ENCODE data around the gene ST6GAL2.

The ST6GAL2 gene

DNA sequence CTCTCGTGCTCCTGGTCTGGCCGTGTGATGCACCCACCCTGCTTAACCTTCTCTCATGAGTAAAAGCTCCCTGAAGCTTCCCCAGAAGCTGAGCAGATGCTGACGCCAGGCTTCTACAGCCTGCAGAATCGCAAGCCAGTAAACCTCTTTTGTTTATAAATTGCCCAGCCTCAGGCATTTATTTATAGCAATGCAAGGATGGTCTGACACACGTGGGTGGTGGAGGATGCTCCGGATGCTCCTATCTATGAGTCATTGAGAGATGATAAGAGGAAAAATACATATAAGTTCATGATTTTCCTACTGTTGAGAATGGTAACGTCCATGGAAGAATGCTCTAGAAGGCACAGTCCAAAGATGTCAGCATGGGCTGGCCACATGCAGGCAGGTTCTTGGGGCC lies 8.6 kb upstream of the ST6GAL2 start:
- TF ChIP-seq EP300 (IDR thresholded peaks at IDR 0.05; ENCODE audit: borderline replicate concordance) = no peak
- no peak for TF ChIP-seq FOXM1 (IDR thresholded peaks at IDR 0.05; ENCODE audit: borderline replicate concordance, low read depth)
- TF ChIP-seq RAD21 (IDR thresholded peaks at IDR 0.05; ENCODE audit: low read depth) = no peak
- no peak for TF ChIP-seq CREB1 (IDR thresholded peaks at IDR 0.05; ENCODE audit: low read depth)
- no peak for TF ChIP-seq TAF1 (IDR thresholded peaks at IDR 0.05; ENCODE audit: low read depth)
- no peak for TF ChIP-seq CEBPB (IDR thresholded peaks at IDR 0.05)
- TF ChIP-seq NFIC (IDR thresholded peaks at IDR 0.05) = no peak
- TF ChIP-seq, protein P1, sequence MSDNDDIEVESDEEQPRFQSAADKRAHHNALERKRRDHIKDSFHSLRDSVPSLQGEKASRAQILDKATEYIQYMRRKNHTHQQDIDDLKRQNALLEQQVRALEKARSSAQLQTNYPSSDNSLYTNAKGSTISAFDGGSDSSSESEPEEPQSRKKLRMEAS (IDR thresholded peaks at IDR 0.05) = no peak
- no peak for TF ChIP-seq TCF12 (IDR thresholded peaks at IDR 0.05; ENCODE audit: low read depth)

DNA sequence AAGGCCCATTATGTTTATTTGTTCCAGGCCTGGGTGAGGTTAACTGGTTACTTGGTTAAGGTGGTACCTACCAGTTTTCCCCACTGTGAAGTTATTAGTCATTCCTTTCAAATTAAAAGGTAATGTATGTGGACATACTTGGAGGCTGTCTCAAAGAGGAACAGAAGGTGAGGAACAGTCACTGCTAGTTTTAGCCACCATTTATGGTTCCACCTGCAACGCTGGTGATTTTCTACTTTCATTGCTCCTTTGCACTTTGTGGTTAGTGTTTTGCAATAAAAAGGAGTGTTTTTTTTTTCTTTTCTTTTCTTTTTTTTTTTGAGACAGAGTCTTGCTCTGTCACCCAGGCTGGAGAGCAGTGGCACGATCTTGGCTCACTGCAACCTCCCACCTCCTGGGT lies 6.1 kb upstream of the ST6GAL2 start:
- TF ChIP-seq YY1 (IDR thresholded peaks at IDR 0.05; ENCODE audit: low read depth) (no peak), RAD21 (IDR thresholded peaks at IDR 0.05; ENCODE audit: low read depth) (no peak), EP300 (IDR thresholded peaks at IDR 0.05; ENCODE audit: borderline replicate concordance) (no peak), TCF12 (IDR thresholded peaks at IDR 0.05; ENCODE audit: low read depth) (no peak), ZBTB7A (IDR thresholded peaks at IDR 0.05; ENCODE audit: low read depth) (no peak)

DNA sequence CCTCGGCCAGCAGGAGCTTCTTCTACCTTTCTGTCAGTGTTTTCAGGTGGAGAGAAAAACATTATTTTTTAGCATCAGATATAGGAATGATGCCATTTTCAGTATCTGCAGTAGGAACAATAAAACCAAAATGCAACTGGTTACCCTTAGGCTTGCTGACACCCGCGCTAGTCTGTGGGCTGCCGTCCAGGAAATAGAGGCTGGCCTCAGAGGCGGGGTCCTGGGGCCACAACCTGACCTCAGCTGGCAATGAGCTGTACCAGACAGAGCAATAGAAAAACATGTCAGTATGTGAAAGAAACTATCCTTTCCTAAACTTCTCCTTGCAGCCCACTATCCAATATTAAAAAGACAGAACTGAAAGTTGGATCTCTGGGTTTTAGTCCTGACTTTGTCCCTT lies 4.6 kb upstream of the ST6GAL2 start:
- no peak for TF ChIP-seq CEBPB (IDR thresholded peaks at IDR 0.05)
- TF ChIP-seq CREB1 (IDR thresholded peaks at IDR 0.05; ENCODE audit: low read depth) = no peak
- no peak for TF ChIP-seq TCF12 (IDR thresholded peaks at IDR 0.05; ENCODE audit: low read depth)
- TF ChIP-seq, protein P2, sequence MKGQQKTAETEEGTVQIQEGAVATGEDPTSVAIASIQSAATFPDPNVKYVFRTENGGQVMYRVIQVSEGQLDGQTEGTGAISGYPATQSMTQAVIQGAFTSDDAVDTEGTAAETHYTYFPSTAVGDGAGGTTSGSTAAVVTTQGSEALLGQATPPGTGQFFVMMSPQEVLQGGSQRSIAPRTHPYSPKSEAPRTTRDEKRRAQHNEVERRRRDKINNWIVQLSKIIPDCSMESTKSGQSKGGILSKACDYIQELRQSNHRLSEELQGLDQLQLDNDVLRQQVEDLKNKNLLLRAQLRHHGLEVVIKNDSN (IDR thresholded peaks at IDR 0.05) = no peak
- TF ChIP-seq, protein P1 (IDR thresholded peaks at IDR 0.05) = no peak
- no peak for TF ChIP-seq ZBTB7A (IDR thresholded peaks at IDR 0.05; ENCODE audit: low read depth)
- no peak for TF ChIP-seq RAD21 (IDR thresholded peaks at IDR 0.05; ENCODE audit: low read depth)
- TF ChIP-seq, protein P3, sequence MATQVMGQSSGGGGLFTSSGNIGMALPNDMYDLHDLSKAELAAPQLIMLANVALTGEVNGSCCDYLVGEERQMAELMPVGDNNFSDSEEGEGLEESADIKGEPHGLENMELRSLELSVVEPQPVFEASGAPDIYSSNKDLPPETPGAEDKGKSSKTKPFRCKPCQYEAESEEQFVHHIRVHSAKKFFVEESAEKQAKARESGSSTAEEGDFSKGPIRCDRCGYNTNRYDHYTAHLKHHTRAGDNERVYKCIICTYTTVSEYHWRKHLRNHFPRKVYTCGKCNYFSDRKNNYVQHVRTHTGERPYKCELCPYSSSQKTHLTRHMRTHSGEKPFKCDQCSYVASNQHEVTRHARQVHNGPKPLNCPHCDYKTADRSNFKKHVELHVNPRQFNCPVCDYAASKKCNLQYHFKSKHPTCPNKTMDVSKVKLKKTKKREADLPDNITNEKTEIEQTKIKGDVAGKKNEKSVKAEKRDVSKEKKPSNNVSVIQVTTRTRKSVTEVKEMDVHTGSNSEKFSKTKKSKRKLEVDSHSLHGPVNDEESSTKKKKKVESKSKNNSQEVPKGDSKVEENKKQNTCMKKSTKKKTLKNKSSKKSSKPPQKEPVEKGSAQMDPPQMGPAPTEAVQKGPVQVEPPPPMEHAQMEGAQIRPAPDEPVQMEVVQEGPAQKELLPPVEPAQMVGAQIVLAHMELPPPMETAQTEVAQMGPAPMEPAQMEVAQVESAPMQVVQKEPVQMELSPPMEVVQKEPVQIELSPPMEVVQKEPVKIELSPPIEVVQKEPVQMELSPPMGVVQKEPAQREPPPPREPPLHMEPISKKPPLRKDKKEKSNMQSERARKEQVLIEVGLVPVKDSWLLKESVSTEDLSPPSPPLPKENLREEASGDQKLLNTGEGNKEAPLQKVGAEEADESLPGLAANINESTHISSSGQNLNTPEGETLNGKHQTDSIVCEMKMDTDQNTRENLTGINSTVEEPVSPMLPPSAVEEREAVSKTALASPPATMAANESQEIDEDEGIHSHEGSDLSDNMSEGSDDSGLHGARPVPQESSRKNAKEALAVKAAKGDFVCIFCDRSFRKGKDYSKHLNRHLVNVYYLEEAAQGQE (IDR thresholded peaks at IDR 0.05; ENCODE audit: low read depth) = no peak
- TF ChIP-seq YY1 (IDR thresholded peaks at IDR 0.05; ENCODE audit: low read depth) = no peak
- TF ChIP-seq FOXM1 (IDR thresholded peaks at IDR 0.05; ENCODE audit: borderline replicate concordance, low read depth) = no peak

DNA sequence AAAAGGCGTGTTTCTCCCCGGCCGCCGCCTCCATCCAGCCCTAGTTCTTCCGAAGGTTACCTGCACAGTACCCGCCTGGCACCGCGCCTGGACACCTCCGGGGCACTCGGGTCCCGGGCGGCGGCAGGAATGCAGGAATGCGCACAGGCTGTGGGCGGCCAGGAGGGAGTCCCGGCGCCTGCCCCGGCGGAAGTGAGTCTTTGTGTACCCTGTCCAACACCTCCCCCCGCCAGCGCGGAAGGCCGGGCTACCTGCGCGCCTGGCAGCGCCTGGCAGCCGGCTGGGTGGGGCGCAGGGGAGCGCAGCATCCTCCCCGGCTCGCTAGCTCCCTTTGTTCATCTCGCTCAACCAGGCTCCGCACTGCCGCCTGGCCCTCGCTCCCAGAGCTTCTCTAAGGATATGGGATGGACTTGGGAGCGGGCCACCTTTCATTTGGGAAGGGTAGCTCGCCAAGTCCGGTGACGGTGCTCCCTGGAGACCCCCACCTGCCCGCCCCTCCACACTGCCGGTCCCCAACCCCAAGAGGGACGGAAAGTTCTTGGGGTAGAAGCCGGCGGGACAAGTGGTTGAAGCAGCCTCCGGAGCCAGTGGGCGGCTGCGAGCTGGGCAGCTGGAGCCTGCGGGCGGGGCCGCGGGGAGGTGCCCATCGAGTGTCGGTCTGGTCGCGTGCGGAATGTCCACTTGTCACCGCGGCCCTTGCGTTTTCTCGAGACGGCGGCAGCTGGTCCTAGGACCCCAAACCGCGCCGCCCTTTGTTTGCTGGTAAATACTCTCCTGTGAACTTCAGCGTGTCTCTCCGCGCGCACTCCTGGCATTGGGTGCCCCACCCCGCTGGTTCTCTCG lies 1.2 kb upstream of the ST6GAL2 start:
- TF ChIP-seq EGR1 (IDR thresholded peaks at IDR 0.05) (peak; percentile 74), FOXM1 (IDR thresholded peaks at IDR 0.05; ENCODE audit: borderline replicate concordance, low read depth) (no peak), NFIC (IDR thresholded peaks at IDR 0.05) (peak; percentile 87), CREB1 (IDR thresholded peaks at IDR 0.05; ENCODE audit: low read depth) (no peak), TAF1 (IDR thresholded peaks at IDR 0.05; ENCODE audit: low read depth) (no peak), EP300 (IDR thresholded peaks at IDR 0.05; ENCODE audit: borderline replicate concordance) (peak; percentile 65; the same call in 1 of the 2 replicates), CEBPB (IDR thresholded peaks at IDR 0.05) (no peak), TEAD4 (IDR thresholded peaks at IDR 0.05) (peak; percentile 95), TCF12 (IDR thresholded peaks at IDR 0.05; ENCODE audit: low read depth) (peak; percentile 51; the same call in 1 of the 2 replicates), ZBTB7A (IDR thresholded peaks at IDR 0.05; ENCODE audit: low read depth) (no peak)
- TF ChIP-seq, protein P1 (IDR thresholded peaks at IDR 0.05) = peak; percentile 52
- TF ChIP-seq, protein P2 (IDR thresholded peaks at IDR 0.05) = 0 out of 2 replicates have a peak, but pooled peaks have one; percentile 3

DNA sequence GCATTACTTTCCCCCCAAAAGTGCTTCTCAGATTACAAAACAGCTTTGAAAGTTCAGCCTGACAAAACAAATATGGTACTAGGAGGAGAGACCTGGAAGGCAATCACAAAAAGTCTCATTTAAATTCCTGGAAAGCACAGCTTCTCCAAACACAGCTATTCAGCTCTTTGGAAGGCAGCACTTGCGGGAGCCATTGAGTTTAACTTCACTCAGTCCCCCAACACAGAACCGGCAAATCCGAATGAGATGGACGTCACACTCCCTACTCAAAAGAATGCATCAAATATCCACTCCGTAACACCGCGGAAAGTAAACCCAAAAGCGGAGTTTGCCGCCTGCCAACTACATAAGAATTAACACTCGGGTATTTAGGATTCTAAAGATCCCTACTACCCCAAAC lies 638 bp downstream of the ST6GAL2 start:
- TF ChIP-seq ZBTB7A (IDR thresholded peaks at IDR 0.05; ENCODE audit: low read depth) (no peak), CEBPB (IDR thresholded peaks at IDR 0.05) (no peak), FOXM1 (IDR thresholded peaks at IDR 0.05; ENCODE audit: borderline replicate concordance, low read depth) (no peak), YY1 (IDR thresholded peaks at IDR 0.05; ENCODE audit: low read depth) (no peak), NFIC (IDR thresholded peaks at IDR 0.05) (no peak), TAF1 (IDR thresholded peaks at IDR 0.05; ENCODE audit: low read depth) (no peak), RAD21 (IDR thresholded peaks at IDR 0.05; ENCODE audit: low read depth) (no peak), EP300 (IDR thresholded peaks at IDR 0.05; ENCODE audit: borderline replicate concordance) (no peak), TCF12 (IDR thresholded peaks at IDR 0.05; ENCODE audit: low read depth) (no peak), EGR1 (IDR thresholded peaks at IDR 0.05) (no peak)
- TF ChIP-seq, protein P3 (IDR thresholded peaks at IDR 0.05; ENCODE audit: low read depth) = no peak

Measured in Ishikawa (cell line).